K562 (cell line): Measurements from ENCODE around the gene ITPRIPL1.

ENCODE experiments used
- CTCF ChIP-seq, 3 experiments: IDR thresholded peaks in 2 of 3; conservative IDR thresholded peaks in 1 of 3; 2 replicates each; pipeline ENCODE4 v1.5.1; 2011 to 2012; ENCODE audit warnings: low read length in 3 of 3, mild to moderate bottlenecking in 3 of 3, control low read depth in 2 of 3, improper control_type of control experiment in 1 of 3, inconsistent platforms in 1 of 3, low read depth in 1 of 3, mixed read lengths in 1 of 3, moderate library complexity in 1 of 3; ENCODE audit not compliant: insufficient read depth in 2 of 3
- FOXK1 ChIP-seq: sonication (generic); formaldehyde crosslinking; IDR thresholded peaks from 2 replicates; pipeline ENCODE4 v1.8.0; 2022; ENCODE audit warnings: missing genetic modification reagents, mild to moderate bottlenecking, borderline replicate concordance
- TAF1 ChIP-seq: IDR thresholded peaks from 2 replicates; pipeline ENCODE4 v1.6.1; 2011; ENCODE audit warnings: mild to moderate bottlenecking, low read length, moderate library complexity; ENCODE audit not compliant: insufficient read depth, control insufficient read depth, severe bottlenecking; ENCODE audit errors: extremely low read depth
- ZFP30 ChIP-seq: fragments of 250-450 bp; sonication (Bioruptor Pico); IDR thresholded peaks from 2 replicates; pipeline ENCODE4 v1.8.0; 2022; ENCODE audit warnings: moderate library complexity, mild to moderate bottlenecking, inconsistent platforms, borderline replicate concordance

- TF ChIP-seq ZFP30 (no peak), FOXK1 (CRISPR knock-in tag) (no peak), CTCF (IDR thresholded peaks at IDR 0.05 in 2 of 3, conservative IDR thresholded peaks at IDR 0.05 in 1 of 3; ENCODE audit: insufficient read depth in 2 of 3, low read depth in 1 of 3, low read length in 3 of 3) (no peak), TAF1 (no peak)
These were observed 9.6 kb upstream of the ITPRIPL1 start for GRCh38 chr2:96315400-96316071.
